Measurements from ENCODE around the gene CDH4.

- no peak for TF ChIP-seq ZNF24 (tag by site-specific recombination; IDR thresholded peaks at IDR 0.05)
- no peak for TF ChIP-seq PRDM4 (tag by site-specific recombination; IDR thresholded peaks at IDR 0.05)
- TF ChIP-seq ZNF37A (tag by site-specific recombination; IDR thresholded peaks at IDR 0.05) = no peak
- no peak for TF ChIP-seq ZNF629 (tag by site-specific recombination; IDR thresholded peaks at IDR 0.05)
- no peak for TF ChIP-seq TRIM28 (IDR thresholded peaks at IDR 0.05; ENCODE audit: borderline replicate concordance, low read length)
- TF ChIP-seq CTCF (tag by site-specific recombination; IDR thresholded peaks at IDR 0.05) = no peak
- no peak for TF ChIP-seq TCF7L2 (IDR thresholded peaks at IDR 0.05; ENCODE audit: borderline replicate concordance, low read depth, low read length)
- no peak for TF ChIP-seq ZNF692 (tag by site-specific recombination; IDR thresholded peaks at IDR 0.05)
- no peak for TF ChIP-seq ZSCAN18 (tag by site-specific recombination; IDR thresholded peaks at IDR 0.05)
- no peak for TF ChIP-seq ZNF274 (IDR thresholded peaks at IDR 0.05; ENCODE audit: low read length)
- TF ChIP-seq ZNF274 (tag by site-specific recombination; IDR thresholded peaks at IDR 0.05; ENCODE audit: borderline replicate concordance) = no peak
- TF ChIP-seq ZNF747 (tag by site-specific recombination; IDR thresholded peaks at IDR 0.05) = no peak
- no peak for TF ChIP-seq PATZ1 (tag by site-specific recombination; IDR thresholded peaks at IDR 0.05)
- no peak for TF ChIP-seq ZNF530 (tag by site-specific recombination; IDR thresholded peaks at IDR 0.05; ENCODE audit: low read depth)
- TF ChIP-seq ZNF664 (tag by site-specific recombination; IDR thresholded peaks at IDR 0.05) = no peak
These were observed 491.5 kb downstream of the CDH4 start for GRCh38 chr20:61743606-61744005.
